Naive B cell (primary cell): ENCODE results near the gene GPR87. TPM values are rescaled to one million over a fixed set of nuclear protein-coding genes. Genes with fewer than 3 reads are reported as not detected.

ENCODE experiments used
- ATAC-seq, 2 donors: fragments of 150-1000 bp; cut with Tn5 transposase; 2 replicates each; pipeline ENCODE4 v1.10.0; 2021; ENCODE audit warnings: low read depth in 2 of 2, mild to moderate bottlenecking in 2 of 2, moderate library complexity in 2 of 2
- DNase-seq: peaks from one replicate; pipeline ENCODE4 v3.0.0; 2022
- H3K27ac Mint-ChIP-seq, 6 donors: one replicate each; pipeline ENCODE4 v1.8.0; 2020 to 2022; ENCODE audit warnings: mild to moderate bottlenecking in 6 of 6, mixed read lengths in 6 of 6, moderate library complexity in 5 of 6, inconsistent platforms in 2 of 6
- H3K27me3 Mint-ChIP-seq, 3 donors: one replicate each; pipeline ENCODE4 v1.8.0; 2021 to 2022; ENCODE audit warnings: mixed read lengths in 3 of 3, mild to moderate bottlenecking in 1 of 3
- H3K36me3 Mint-ChIP-seq, 2 donors: one replicate each; pipeline ENCODE4 v1.8.0; 2020 to 2022; ENCODE audit warnings: mixed read lengths in 2 of 2, inconsistent platforms in 1 of 2, mild to moderate bottlenecking in 1 of 2
- H3K4me1 Mint-ChIP-seq, 3 donors: one replicate each; pipeline ENCODE4 v1.8.0; 2020 to 2022; ENCODE audit warnings: mixed read lengths in 3 of 3, inconsistent platforms in 1 of 3, mild to moderate bottlenecking in 1 of 3, moderate library complexity in 1 of 3
- H3K4me3 Mint-ChIP-seq, 8 donors: one replicate each; pipeline ENCODE4 v1.8.0; 2020 to 2022; ENCODE audit warnings: mild to moderate bottlenecking in 8 of 8, mixed read lengths in 8 of 8, moderate library complexity in 8 of 8, inconsistent platforms in 2 of 8
- H3K9me3 Mint-ChIP-seq, 7 donors: one replicate each; pipeline ENCODE4 v1.8.0; 2020 to 2022; ENCODE audit warnings: mixed read lengths in 7 of 7, mild to moderate bottlenecking in 5 of 7, inconsistent platforms in 2 of 7, moderate library complexity in 1 of 7
- polyA plus RNA-seq, 6 donors: library from polyadenylated mRNA; unstranded; fragments of 300-500 nt; fragmentation: Illumina TruSeq; gene quantifications; one replicate each; pipeline ENCODE4 v1.2.3, GENCODE V29; 2021; ENCODE audit warnings: low read depth in 6 of 6

GPR87 gene
- polyA plus RNA-seq, 6 donors from 2014 or later, result not detected

GRCh38 chr3:151290673-151291072, 25.9 kb downstream of the GPR87 start:
- no peaks in the 10 kb centered on the region for H3K36me3 Mint-ChIP-seq
- H3K27ac Mint-ChIP-seq, result no peak overlapping the region
- ATAC-seq (no peak), DNase-seq (no peak)
- H3K9me3 Mint-ChIP-seq, result no peaks in the 10 kb centered on the region
- H3K27me3 Mint-ChIP-seq, result peaks cover 0 to 4% (median 0%) of the 10 kb centered on the region in 3 donors
- no peak overlapping the region for H3K4me3 Mint-ChIP-seq
- no peaks in the 10 kb centered on the region for H3K4me1 Mint-ChIP-seq

GRCh38 chr3:151289445-151289844, 27.2 kb downstream of the GPR87 start:
- Mint-ChIP-seq H3K4me3 (no peak overlapping the region), H3K4me1 (no peaks in the 10 kb centered on the region), H3K9me3 (no peaks in the 10 kb centered on the region), H3K27ac (no peak overlapping the region), H3K36me3 (no peaks in the 10 kb centered on the region), H3K27me3 (peaks cover 0 to 4% (median 0%) of the 10 kb centered on the region in 3 donors)
- no peak for ATAC-seq
- DNase-seq, result no peak

- Mint-ChIP-seq H3K9me3 (no peaks in the 10 kb centered on the region), H3K27ac (peak overlapping the region in 1 of 6 donors; percentile 67), H3K27me3 (no peaks in the 10 kb centered on the region), H3K36me3 (no peaks in the 10 kb centered on the region), H3K4me3 (no peak overlapping the region), H3K4me1 (peaks cover 0 to 12% (median 10%) of the 10 kb centered on the region in 3 donors)
- DNase-seq (no peak), ATAC-seq (no peak)
Measured at GRCh38 chr3:151285940-151286339, 30.7 kb downstream of the GPR87 start.

GRCh38 chr3:151283907-151284461, 32.6 kb downstream of the GPR87 start:
- ATAC-seq, result no peak
- H3K36me3 Mint-ChIP-seq, result no peaks in the 10 kb centered on the region
- no peaks in the 10 kb centered on the region for H3K9me3 Mint-ChIP-seq
- DNase-seq, result no peak
- H3K27ac Mint-ChIP-seq, result peak overlapping the region in 1 of 6 donors; percentile 57
- H3K4me1 Mint-ChIP-seq, result peaks cover 17 to 29% (median 27%) of the 10 kb centered on the region in 3 donors
- no peak overlapping the region for H3K4me3 Mint-ChIP-seq
- no peaks in the 10 kb centered on the region for H3K27me3 Mint-ChIP-seq

- H3K4me3 Mint-ChIP-seq, result no peak overlapping the region
- no peaks in the 10 kb centered on the region for H3K9me3 Mint-ChIP-seq
- H3K27ac Mint-ChIP-seq, result no peak overlapping the region
- DNase-seq (no peak), ATAC-seq (no peak)
- H3K4me1 Mint-ChIP-seq, result peaks cover 22 to 35% (median 33%) of the 10 kb centered on the region in 3 donors
- H3K27me3 Mint-ChIP-seq, result no peaks in the 10 kb centered on the region
- no peaks in the 10 kb centered on the region for H3K36me3 Mint-ChIP-seq
Measured at GRCh38 chr3:151283387-151283786, 33.2 kb downstream of the GPR87 start.

GRCh38 chr3:151282921-151283320, 33.7 kb downstream of the GPR87 start:
- no peaks in the 10 kb centered on the region for H3K9me3 Mint-ChIP-seq
- ATAC-seq (peak in 1 of 2 donors; percentile 12), DNase-seq (peak; percentile 62)
- no peaks in the 10 kb centered on the region for H3K36me3 Mint-ChIP-seq
- no peaks in the 10 kb centered on the region for H3K27me3 Mint-ChIP-seq
- H3K27ac Mint-ChIP-seq, result peak overlapping the region in 1 of 6 donors; percentile 89
- peaks cover 26 to 40% (median 36%) of the 10 kb centered on the region in 3 donors for H3K4me1 Mint-ChIP-seq
- H3K4me3 Mint-ChIP-seq, result no peak overlapping the region

GRCh38 chr3:151281671-151282324, 34.8 kb downstream of the GPR87 start:
- no peak for ATAC-seq
- no peaks in the 10 kb centered on the region for H3K9me3 Mint-ChIP-seq
- H3K27ac Mint-ChIP-seq, result peak overlapping the region; percentile 16 to 99 (median 79)
- H3K4me1 Mint-ChIP-seq, result peaks cover 26 to 45% (median 40%) of the 10 kb centered on the region in 3 donors
- H3K36me3 Mint-ChIP-seq, result no peaks in the 10 kb centered on the region
- no peak for DNase-seq
- no peak overlapping the region for H3K4me3 Mint-ChIP-seq
- H3K27me3 Mint-ChIP-seq, result no peaks in the 10 kb centered on the region

- peaks cover 50 to 80% (median 68%) of the 10 kb centered on the region in 3 donors for H3K4me1 Mint-ChIP-seq
- H3K9me3 Mint-ChIP-seq, result no peaks in the 10 kb centered on the region
- peak; percentile 78 for DNase-seq
- H3K36me3 Mint-ChIP-seq, result peaks cover 5 to 7% of the 10 kb centered on the region in 2 donors
- H3K4me3 Mint-ChIP-seq, result peak within 1 kb of the TSS; percentile 76 to 96 (median 89)
- no peaks in the 10 kb centered on the region for H3K27me3 Mint-ChIP-seq
- ATAC-seq, result peak; percentile 61 to 66
- H3K27ac Mint-ChIP-seq, result peak within 1 kb of the TSS; percentile 98 to 100 (median 99)
Measured at GRCh38 chr3:151278230-151278629, 38.4 kb downstream of the GPR87 start, which contains the start of gene P2RY14. Gene P2RY14, minus strand, starts transcription at chr3:151278542. Its CDS starts 64,226 bp downstream, at chr3:151214316.

- H3K4me1 Mint-ChIP-seq, result peaks cover 63 to 88% (median 68%) of the 10 kb centered on the region in 3 donors
- peak; percentile 84 to 86 for ATAC-seq
Measured at GRCh38 chr3:151276687-151277042, 40.0 kb downstream of the GPR87 start.

GRCh38 chr3:151276038-151276686, 40.5 kb downstream of the GPR87 start:
- H3K9me3 Mint-ChIP-seq, result no peaks in the 10 kb centered on the region
- peaks cover 64 to 92% (median 71%) of the 10 kb centered on the region in 3 donors for H3K4me1 Mint-ChIP-seq
- no peaks in the 10 kb centered on the region for H3K27me3 Mint-ChIP-seq
- DNase-seq (no peak), ATAC-seq (peak; percentile 6 to 8)
- peaks cover 7 to 15% of the 10 kb centered on the region in 2 donors for H3K36me3 Mint-ChIP-seq
- peak overlapping the region; percentile 66 to 96 (median 89) for H3K4me3 Mint-ChIP-seq
- peak overlapping the region; percentile 98 to 100 (median 99) for H3K27ac Mint-ChIP-seq

More at GRCh38 chr3:151276687-151277042, 40.0 kb downstream of the GPR87 start:
- Mint-ChIP-seq H3K27me3 (no peaks in the 10 kb centered on the region), H3K27ac (peak overlapping the region; percentile 98 to 100 (median 99)), H3K9me3 (no peaks in the 10 kb centered on the region), H3K36me3 (peaks cover 7 to 15% of the 10 kb centered on the region in 2 donors), H3K4me3 (peak overlapping the region; percentile 66 to 96 (median 89))
- DNase-seq, result peak; percentile 87

GRCh38 chr3:151275091-151275490, 41.5 kb downstream of the GPR87 start:
- Mint-ChIP-seq H3K36me3 (peaks cover 8 to 16% of the 10 kb centered on the region in 2 donors), H3K9me3 (no peaks in the 10 kb centered on the region), H3K4me1 (peaks cover 63 to 95% (median 71%) of the 10 kb centered on the region in 3 donors), H3K4me3 (peak overlapping the region; percentile 58 to 96 (median 88)), H3K27ac (peak overlapping the region; percentile 98 to 100 (median 99)), H3K27me3 (no peaks in the 10 kb centered on the region)
- no peak for ATAC-seq
- DNase-seq, result peak; percentile 39

GRCh38 chr3:151269631-151270030, 47.0 kb downstream of the GPR87 start:
- no peak for DNase-seq
- Mint-ChIP-seq H3K4me3 (peak overlapping the region in 7 of 8 donors; percentile 4 to 85 (median 22)), H3K36me3 (peaks cover 16 to 22% of the 10 kb centered on the region in 2 donors), H3K27me3 (no peaks in the 10 kb centered on the region), H3K9me3 (peaks cover 0 to 4% (median 0%) of the 10 kb centered on the region in 7 donors), H3K27ac (peak overlapping the region; percentile 68 to 100 (median 96)), H3K4me1 (peaks cover 58 to 93% (median 85%) of the 10 kb centered on the region in 3 donors)
- ATAC-seq, result no peak
